HG03469 (cell line): Measurements from ENCODE around the gene RNF17.

Source experiments
- ATAC-seq: cut with Tn5 transposase; IDR thresholded peaks from one replicate; pipeline ENCODE4 v1.9.1; 2021; ENCODE audit warnings: mild to moderate bottlenecking, moderate library complexity, moderate number of reproducible peaks; ENCODE audit not compliant: unreplicated experiment

Gene RNF17

DNA sequence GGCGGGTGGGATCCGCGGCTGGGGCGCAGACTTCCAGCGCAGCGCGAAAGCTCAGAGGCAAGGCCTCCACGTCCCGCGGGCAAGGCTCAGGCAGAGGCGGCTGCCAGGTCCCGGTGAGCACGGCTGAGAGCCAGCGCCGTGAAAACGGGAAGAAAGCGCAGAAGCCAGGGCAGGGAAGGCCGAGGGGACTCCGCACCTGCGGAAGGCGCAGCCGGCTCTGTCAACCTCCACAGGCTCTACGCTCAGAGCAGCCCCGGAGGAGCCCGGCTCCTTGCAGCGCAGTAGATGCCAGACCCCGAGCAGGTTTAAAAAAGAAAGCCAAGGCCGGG is 131.0 kb downstream of the RNF17 start:
- ATAC-seq, result no peak

- no peak for ATAC-seq
These were observed 132.1 kb downstream of the RNF17 start for GRCh38 chr13:24896061-24896460.

- ATAC-seq, result no peak
These were observed 133.3 kb downstream of the RNF17 start for GRCh38 chr13:24897293-24897692.

- ATAC-seq, result no peak
These were observed 135.6 kb downstream of the RNF17 start for GRCh38 chr13:24899601-24900000.

DNA sequence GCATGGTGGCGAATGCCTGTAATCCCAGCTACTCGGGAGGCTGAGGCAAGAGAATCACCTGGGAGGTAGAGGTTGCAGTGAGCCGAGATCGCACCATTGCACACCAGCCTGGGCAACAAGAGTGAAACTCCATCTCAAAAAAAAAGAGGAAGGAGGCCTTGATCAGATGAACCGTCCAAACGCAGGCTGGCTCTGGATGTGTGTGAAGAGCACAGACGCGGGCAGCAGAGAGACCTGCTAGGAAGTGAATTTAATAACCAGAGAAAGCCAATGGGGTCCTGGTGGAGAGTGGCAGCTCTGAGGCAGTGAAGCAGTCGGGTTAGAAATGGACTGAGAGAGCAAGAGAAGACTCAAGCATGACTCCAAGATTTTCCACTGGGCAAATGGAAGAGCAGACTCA is 136.5 kb downstream of the RNF17 start:
- ATAC-seq, result peak; percentile 52

DNA sequence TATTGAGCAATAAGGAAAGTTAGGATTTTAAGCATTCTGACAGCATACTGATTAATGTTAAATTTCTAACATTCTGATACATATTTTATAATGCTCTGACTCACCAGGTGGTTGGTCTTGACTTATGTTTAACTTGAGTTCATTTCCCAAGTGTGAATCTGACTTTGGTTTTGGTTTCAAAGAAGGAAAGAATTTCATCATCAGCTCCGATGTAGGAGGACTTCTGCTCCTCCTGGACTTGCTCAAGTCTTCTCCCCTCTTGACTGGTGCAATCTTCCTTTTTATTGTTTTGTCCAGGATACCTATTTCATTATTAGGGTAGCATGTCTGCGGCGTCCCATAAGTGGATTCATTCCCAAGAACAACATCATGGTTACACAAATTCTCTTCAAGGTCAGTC is 141.3 kb downstream of the RNF17 start:
- ATAC-seq, result no peak

DNA sequence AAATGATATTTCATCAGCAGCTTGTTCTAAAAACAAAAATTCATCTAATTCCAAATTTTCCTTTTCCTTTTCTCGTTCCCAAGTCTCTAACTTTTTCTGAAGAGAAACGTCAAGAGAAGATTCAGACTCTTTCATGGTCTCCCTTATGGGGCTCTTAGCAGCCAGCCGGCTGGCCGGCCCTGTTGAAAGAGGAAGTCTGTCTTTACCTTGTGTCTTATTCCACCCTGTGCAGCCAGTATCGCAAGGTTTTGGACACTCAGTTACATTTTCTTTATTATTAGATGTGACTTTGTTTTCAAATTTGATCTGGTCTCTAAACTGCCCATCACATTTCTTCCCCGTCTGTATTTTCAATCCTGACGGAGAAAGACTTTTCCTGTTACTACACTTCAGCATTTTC is 142.3 kb downstream of the RNF17 start:
- ATAC-seq, result no peak

DNA sequence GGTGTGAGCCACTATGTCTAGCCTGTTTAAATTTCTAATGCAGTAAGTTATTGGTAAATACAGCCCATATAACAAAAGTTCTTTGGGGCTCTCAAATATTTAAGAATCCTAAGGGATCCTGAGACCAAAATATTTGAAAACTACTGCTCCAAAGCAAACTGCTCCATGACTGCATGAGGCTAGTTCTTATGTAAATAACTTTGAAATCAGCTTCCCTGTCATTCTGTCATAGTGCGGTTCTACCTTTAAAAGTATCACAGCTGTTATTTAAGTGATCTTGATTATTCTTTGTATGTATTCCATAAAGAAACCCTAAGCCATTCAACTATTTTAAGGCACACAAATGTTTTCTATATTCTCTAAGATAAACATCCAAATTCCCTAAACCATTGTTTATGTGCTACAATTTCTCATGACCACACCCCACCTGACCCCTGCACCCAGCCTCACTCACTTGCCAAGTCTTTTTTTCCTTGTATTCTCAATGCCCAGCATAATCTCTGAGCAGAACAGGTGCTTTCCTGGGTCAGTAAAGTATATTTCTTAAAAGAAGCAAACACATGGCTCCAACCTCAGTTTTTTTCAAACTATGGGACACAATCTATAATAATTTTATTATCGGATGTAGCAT is 146.6 kb downstream of the RNF17 start:
- no peak for ATAC-seq

- no peak for ATAC-seq
These were observed 147.4 kb downstream of the RNF17 start for GRCh38 chr13:24911133-24911908.

- ATAC-seq, result no peak
These were observed 152.5 kb downstream of the RNF17 start for GRCh38 chr13:24916464-24916863.

GRCh38 chr13:24921003-24921402 is 157.0 kb downstream of the RNF17 start:
- ATAC-seq, result no peak

GRCh38 chr13:24921881-24922280 is 157.9 kb downstream of the RNF17 start:
- no peak for ATAC-seq

DNA sequence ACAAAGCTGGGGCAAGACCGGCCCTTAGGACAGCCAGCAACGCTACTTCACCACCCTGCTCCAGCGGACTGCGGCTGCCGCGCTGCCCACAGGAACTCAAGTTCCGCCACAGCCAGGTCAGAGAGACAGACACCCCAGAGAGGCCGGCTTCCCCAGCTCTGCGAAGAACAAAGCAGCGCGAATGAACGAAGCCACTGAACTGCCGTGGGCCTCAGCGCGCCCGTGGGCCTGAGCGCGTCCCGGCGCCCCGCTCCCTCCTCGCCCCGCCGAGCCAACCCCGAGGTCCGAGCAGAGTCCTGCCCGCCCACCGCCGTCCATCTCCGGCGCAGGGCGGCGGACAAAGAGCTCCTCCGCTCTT is 158.4 kb downstream of the RNF17 start:
- ATAC-seq, result peak; percentile 16

DNA sequence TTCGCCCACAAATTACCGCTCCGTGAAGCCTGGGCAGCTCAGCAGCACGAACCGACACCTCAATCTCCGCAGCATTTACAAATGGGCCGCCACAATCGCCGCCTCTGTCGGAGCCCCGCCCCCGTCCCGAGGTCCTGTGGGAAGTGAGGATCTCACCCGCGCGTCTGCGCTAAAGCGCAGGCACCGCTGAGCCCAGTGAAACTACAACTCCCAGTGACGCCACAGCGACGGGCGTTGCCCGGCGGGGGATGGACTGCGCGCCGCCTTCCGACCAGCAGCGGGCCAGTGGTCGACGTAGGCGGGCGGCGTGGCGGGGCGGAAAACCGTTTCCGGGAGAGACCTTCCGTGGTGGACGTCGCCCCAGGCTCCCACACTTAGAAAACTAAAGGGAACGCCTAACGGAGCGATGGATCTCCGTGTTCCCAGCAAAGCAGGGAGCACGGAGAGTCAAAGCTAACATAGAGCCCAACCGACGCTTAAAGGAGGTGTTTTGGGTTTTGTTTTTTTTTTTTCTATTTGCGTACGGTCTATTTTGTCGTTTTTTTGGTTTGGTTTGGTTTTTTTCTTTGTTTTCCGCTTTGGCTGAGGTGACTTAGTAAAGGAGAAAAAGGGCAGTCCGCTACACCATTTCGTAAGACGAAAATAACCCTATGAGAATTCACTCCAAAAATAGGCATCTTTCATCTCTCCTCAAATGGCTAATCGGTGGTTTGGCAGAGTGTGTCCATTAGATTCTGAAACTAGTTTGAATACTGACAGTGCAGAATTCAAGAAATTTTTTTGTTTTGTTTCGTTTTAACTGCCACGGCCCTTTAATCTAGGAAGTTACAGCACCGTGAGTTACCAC is 159.0 kb downstream of the RNF17 start:
- peak; percentile 87 for ATAC-seq

DNA sequence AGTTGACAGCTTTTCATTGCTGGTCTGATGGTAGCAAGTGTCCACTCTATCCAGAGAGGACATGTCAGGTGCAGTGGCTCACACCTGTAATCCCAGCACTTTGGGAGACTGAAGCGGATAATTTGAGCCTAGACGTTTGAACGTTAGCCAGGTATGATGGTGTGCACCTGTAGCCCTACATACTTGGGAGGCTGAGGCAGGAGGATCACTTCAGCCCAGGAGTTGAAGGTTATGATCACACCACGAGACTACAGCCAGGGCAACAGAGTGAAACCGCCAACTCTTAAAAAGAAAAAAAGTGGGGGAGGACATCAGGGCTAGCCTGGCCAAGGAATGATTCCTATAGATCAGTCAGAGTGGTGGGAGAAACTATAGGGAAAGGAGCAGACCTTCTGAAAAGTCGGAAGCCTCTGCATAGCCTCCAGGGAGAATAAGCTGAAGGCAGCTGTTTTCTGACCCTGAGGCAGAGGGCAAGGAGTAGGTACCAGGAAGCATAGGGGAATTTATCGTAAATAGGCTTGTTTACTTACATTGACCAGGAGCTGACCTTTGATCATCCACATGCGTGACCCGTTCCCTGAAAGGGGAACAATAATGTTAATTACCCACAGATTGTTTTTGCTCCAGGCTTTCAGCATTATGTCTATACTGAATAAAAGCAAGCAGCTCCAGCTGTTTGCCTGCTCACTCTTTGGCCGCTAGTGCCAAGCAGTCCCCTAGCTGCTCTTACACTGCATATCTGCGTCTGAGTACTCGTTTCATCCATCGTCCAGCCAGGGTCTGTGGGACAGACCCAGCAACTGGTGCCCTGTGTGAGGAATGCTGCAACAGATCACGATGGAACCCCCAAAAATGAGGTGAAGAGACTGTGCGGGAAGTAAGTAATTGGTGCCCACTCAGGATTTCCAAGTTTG is 161.6 kb downstream of the RNF17 start:
- ATAC-seq, result no peak

- ATAC-seq, result no peak
These were observed 163.9 kb downstream of the RNF17 start for GRCh38 chr13:24927810-24928404.

GRCh38 chr13:24929196-24929595 is 165.2 kb downstream of the RNF17 start:
- ATAC-seq, result no peak
